Measurements from ENCODE around the gene SRSF2.
A peak's percentile ranks its signal among the peaks of the same experiment; 100 is the strongest.

GRCh38 chr17:76726231-76726775 is 10.8 kb downstream of the SRSF2 start, which contains the start of gene JMJD6:
- TF ChIP-seq CTCF (IDR thresholded peaks at IDR 0.05) (peak in 1 of 7 experiments; percentile 4), POLR2A (IDR thresholded peaks at IDR 0.05) (peak; percentile 96 to 99 (median 99))

Measured in body of pancreas (tissue), 4 donors.